Tibial artery (tissue), 4 donors: ENCODE measurements around the gene PCMTD2.
A peak's percentile ranks its signal among the peaks of the same experiment; 100 is the strongest.

ENCODE experiments used
- DNase-seq, 2 donors: peaks; one replicate each; pipeline ENCODE4 v3.0.0-alpha.2; 2019
- H3K27ac ChIP-seq, 2 donors: fragments of 200-600 bp; sonication (generic) in 1 of 2; 1 replicate in 1 of 2; 2 replicates in 1 of 2; pipeline ENCODE4 v1.5.1; 2018 to 2019; ENCODE audit warnings: mild to moderate bottlenecking in 1 of 2
- H3K27me3 ChIP-seq, 2 donors: fragments of 200-600 bp; sonication (generic) in 1 of 2; one replicate each; pipeline versions ENCODE4 v1.5.1 to v1.6.0; 2016 to 2019
- H3K36me3 ChIP-seq, 3 donors: fragments of 200-600 bp; sonication (generic) in 2 of 3; one replicate each; pipeline ENCODE4 v1.5.1; 2016 to 2019; ENCODE audit warnings: mild to moderate bottlenecking in 2 of 3
- H3K4me1 ChIP-seq, 4 donors: fragments of 200-600 bp; sonication (generic) in 2 of 4; 1 replicate in 3 of 4; 2 replicates in 1 of 4; pipeline ENCODE4 v1.5.1; 2016 to 2019
- H3K4me3 ChIP-seq, 2 donors: fragments of 200-600 bp; sonication (generic) in 1 of 2; 1 replicate in 1 of 2; 2 replicates in 1 of 2; pipeline ENCODE4 v1.5.1; 2018 to 2019; ENCODE audit warnings: mild to moderate bottlenecking in 2 of 2
- H3K9me3 ChIP-seq, 3 donors: fragments of 200-600 bp; sonication (generic) in 1 of 3; one replicate each; pipeline ENCODE4 v1.5.1; 2016 to 2019
- intact Hi-C: fragments of 100-400 bp; cut with DNase I; formaldehyde crosslinking; loops from one replicate; pipeline ENCODE4 v1.15.0; 2023; ENCODE audit warnings: low total_unique reads
- TF ChIP-seq, protein P1 (sequence below), 2 experiments: fragments of 200-600 bp in 1 of 2; fragments of 450-650 bp in 1 of 2; IDR thresholded peaks; one replicate each; pipeline ENCODE4 v1.5.1; 2017 to 2019; ENCODE audit warnings: antibody characterized with exemption in 2 of 2, mild to moderate bottlenecking in 1 of 2, moderate library complexity in 1 of 2

Gene PCMTD2

GRCh38 chr20:64241061-64241460 lies 14.5 kb upstream of the PCMTD2 start:
- no peak overlapping the region for H3K4me3 ChIP-seq
- DNase-seq: no peak
- H3K27me3 ChIP-seq: peaks cover 0 to 22% of the 10 kb centered on the region in 2 donors
- no peaks in the 10 kb centered on the region for H3K9me3 ChIP-seq
- H3K27ac ChIP-seq: no peak overlapping the region
- TF ChIP-seq, protein P1, sequence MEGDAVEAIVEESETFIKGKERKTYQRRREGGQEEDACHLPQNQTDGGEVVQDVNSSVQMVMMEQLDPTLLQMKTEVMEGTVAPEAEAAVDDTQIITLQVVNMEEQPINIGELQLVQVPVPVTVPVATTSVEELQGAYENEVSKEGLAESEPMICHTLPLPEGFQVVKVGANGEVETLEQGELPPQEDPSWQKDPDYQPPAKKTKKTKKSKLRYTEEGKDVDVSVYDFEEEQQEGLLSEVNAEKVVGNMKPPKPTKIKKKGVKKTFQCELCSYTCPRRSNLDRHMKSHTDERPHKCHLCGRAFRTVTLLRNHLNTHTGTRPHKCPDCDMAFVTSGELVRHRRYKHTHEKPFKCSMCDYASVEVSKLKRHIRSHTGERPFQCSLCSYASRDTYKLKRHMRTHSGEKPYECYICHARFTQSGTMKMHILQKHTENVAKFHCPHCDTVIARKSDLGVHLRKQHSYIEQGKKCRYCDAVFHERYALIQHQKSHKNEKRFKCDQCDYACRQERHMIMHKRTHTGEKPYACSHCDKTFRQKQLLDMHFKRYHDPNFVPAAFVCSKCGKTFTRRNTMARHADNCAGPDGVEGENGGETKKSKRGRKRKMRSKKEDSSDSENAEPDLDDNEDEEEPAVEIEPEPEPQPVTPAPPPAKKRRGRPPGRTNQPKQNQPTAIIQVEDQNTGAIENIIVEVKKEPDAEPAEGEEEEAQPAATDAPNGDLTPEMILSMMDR (IDR thresholded peaks at IDR 0.05): no peak
- intact Hi-C loops: no loop called here
- no peaks in the 10 kb centered on the region for H3K4me1 ChIP-seq
- no peaks in the 10 kb centered on the region for H3K36me3 ChIP-seq

DNA sequence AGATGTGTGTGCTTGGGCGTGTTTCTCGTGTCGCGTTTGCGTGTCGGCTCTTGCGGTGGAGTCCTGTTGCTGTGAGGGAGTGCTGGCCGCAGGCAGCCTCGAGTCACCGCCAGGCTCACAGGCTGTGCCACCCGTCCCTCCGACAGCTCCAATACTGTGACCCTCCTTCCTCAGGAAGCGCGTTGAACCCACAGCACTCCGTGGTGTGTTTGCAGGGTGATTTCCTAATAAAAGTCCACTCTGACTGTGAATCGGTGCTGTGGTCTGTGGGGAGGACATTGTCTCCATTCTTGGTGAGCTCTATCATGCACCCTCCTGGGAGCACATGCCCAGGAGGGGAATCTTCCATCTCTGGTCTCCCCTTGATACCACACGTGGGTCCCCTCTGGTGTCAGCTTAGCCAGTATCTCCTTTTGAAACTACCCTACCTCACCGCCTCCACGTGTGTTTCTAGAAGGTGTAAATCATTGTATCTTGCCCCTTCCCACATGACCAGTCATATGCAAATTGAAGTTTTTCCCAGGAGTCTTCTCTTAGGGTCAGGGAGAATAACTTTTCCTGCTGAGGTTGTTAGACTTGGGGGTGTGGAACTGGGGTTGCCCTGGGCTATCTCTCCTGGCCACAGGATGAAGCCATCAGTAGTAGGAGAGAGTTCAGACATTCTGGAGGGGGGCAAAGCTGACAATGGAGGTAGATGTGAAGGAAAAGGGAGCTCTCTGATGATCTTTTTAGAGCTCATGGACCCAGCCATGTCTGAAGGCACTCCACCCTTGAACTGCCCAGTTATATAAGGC lies 13.3 kb upstream of the PCMTD2 start:
- intact Hi-C loops: no loop called here
- no peaks in the 10 kb centered on the region for H3K4me1 ChIP-seq
- no peaks in the 10 kb centered on the region for H3K36me3 ChIP-seq
- TF ChIP-seq, protein P1 (IDR thresholded peaks at IDR 0.05): no peak
- peaks cover 0 to 33% of the 10 kb centered on the region in 2 donors for H3K27me3 ChIP-seq
- H3K4me3 ChIP-seq: no peak overlapping the region
- DNase-seq: peak in 1 of 2 donors; percentile 40
- no peaks in the 10 kb centered on the region for H3K9me3 ChIP-seq
- H3K27ac ChIP-seq: no peak overlapping the region

DNA sequence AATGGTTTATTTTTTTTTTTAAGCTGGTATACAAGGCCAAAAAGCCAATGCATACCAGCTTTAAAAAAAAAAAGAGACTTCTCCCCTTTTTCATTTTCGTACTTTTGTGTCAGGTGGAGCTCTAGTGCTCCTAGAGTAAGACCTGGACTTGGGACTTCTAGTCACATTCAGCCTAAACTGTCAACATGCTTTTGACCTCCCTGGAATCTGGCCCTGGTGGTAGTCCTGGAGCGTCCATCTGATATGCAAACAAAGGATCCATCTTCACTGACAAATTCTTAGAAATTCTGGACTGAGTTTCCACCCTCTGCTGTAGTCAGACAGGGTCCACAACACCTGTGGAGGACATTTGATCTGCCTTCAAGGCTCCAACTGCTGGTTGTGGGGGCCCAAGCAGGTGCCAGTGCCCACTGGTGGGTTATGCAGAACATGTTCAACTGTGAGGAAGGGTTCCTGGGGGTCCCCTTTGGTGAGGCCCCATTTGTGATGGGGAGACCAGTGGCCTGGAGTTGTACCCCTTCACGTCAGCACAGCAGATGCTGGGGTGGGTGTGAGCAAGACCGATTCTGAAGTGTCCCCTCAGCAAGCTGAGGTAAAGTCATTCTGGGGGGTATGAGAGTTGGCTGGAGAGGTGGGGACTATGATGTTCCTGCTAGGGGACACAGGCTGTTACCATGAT lies 12.6 kb upstream of the PCMTD2 start:
- Histone ChIP-seq H3K27me3 (peaks cover 0 to 40% of the 10 kb centered on the region in 2 donors), H3K4me3 (no peak overlapping the region), H3K27ac (no peak overlapping the region), H3K4me1 (no peaks in the 10 kb centered on the region), H3K9me3 (no peaks in the 10 kb centered on the region), H3K36me3 (no peaks in the 10 kb centered on the region)
- no peak for DNase-seq
- TF ChIP-seq, protein P1 (IDR thresholded peaks at IDR 0.05): no peak
- intact Hi-C loops: no loop called here

GRCh38 chr20:64244281-64244805 lies 11.2 kb upstream of the PCMTD2 start:
- no peaks in the 10 kb centered on the region for H3K9me3 ChIP-seq
- TF ChIP-seq, protein P1 (IDR thresholded peaks at IDR 0.05): no peak
- H3K36me3 ChIP-seq: no peaks in the 10 kb centered on the region
- no peak for DNase-seq
- H3K4me3 ChIP-seq: no peak overlapping the region
- no peaks in the 10 kb centered on the region for H3K4me1 ChIP-seq
- no peak overlapping the region for H3K27ac ChIP-seq
- intact Hi-C loops: no loop called here
- H3K27me3 ChIP-seq: peaks cover 0 to 47% of the 10 kb centered on the region in 2 donors

DNA sequence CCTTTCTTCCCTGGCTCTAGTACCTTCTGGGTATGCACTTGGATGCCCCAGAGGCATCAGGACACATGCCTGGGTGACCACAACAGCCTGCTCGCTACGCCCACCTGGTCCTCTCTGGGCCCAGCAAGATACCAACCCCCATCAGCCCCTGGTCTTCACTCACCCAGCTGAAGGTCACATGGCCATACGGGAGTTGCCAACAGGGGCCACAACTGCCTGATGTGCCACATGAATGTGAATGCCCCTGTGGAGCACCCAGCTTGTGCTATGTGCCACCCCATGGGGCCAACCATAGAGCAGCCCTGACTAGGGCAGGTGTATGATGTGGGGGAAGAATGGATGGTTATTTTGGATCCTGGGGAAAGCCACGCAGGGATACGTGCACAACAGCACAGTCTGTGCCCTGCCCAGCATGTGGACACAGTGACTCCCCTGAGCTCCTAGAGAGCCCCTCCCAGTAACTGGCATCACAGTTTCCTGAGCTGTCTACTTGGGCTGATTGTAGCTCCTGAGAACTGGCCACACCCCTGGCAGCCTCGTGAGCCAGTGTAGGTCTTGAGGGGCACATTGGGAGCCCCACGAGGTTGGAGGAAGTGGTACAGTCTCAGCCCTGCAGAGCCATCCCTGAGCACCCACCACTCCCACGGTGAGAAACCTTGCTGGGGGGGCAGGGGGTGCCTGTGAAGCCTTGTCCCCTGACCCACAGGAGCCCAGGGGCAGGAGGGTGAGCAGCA lies 10.5 kb upstream of the PCMTD2 start:
- Histone ChIP-seq H3K4me3 (no peak overlapping the region), H3K36me3 (no peaks in the 10 kb centered on the region), H3K27me3 (peaks cover 0 to 45% of the 10 kb centered on the region in 2 donors), H3K27ac (no peak overlapping the region), H3K9me3 (no peaks in the 10 kb centered on the region), H3K4me1 (no peaks in the 10 kb centered on the region)
- intact Hi-C loops: no loop called here
- TF ChIP-seq, protein P1 (IDR thresholded peaks at IDR 0.05): no peak
- DNase-seq: no peak
